SK-N-SH (cell line): ENCODE measurements around the gene MRPS18A. TPM values are rescaled to one million over a fixed set of nuclear protein-coding genes. Genes with fewer than 3 reads are reported as not detected.

Experiments used
- CTCF ChIA-PET: fragments of 300-600, 350-600 bp; formaldehyde crosslinking; extraction: SDS; loops from one replicate; lab custom pipeline; 2021; lab: Yijun Ruan, JAX
- POLR2A ChIA-PET: fragments of 350-600 bp; sonication (Branson Sonifier 250); formaldehyde crosslinking; extraction: SDS; loops from one replicate; lab custom pipeline; 2020; ENCODE audit warnings: antibody characterized with exemption, inconsistent platforms; lab: Yijun Ruan, JAX
- DNase-seq: peaks from one replicate; pipeline ENCODE4 v3.0.0; 2012
- H2AFZ ChIP-seq: fragments of 200-600 bp; sonication (generic); 2 replicates; pipeline ENCODE4 v1.8.1; 2016; ENCODE audit warnings: antibody characterized with exemption, mild to moderate bottlenecking, low read depth
- H3F3A ChIP-seq: fragments of 200-600 bp; sonication (generic); replicated peaks from 2 replicates; pipeline ENCODE3; 2016; ENCODE audit warnings: antibody characterized with exemption, mild to moderate bottlenecking; ENCODE audit not compliant: insufficient read depth
- H3K27ac ChIP-seq, 2 experiments: fragments of 200-500 bp in 1 of 2; fragments of 200-600 bp in 1 of 2; sonication (Bioruptor generic) in 1 of 2; sonication (generic), shearing (Covaris generic) in 1 of 2; 2 replicates each; pipeline versions ENCODE4 v1.5.1 to v1.6.1; 2014 to 2016; ENCODE audit warnings: low read depth in 2 of 2, inconsistent platforms in 1 of 2, low read length in 1 of 2, mild to moderate bottlenecking in 1 of 2, mixed read lengths in 1 of 2
- H3K27me3 ChIP-seq: fragments of 200-600 bp; sonication (generic), shearing (Covaris generic); 2 replicates; pipeline ENCODE4 v1.6.1; 2016; ENCODE audit warnings: mixed run types; ENCODE audit not compliant: insufficient read depth
- H3K36me3 ChIP-seq, 2 experiments: fragments of 200-500 bp in 1 of 2; fragments of 200-600 bp in 1 of 2; sonication (Bioruptor generic) in 1 of 2; sonication (generic) in 1 of 2; replicated peaks in 1 of 2; 2 replicates each; pipeline versions ENCODE3 to v1.5.1; 2014 to 2016; ENCODE audit warnings: low read length in 1 of 2, mild to moderate bottlenecking in 1 of 2; ENCODE audit not compliant: insufficient read depth in 2 of 2, control insufficient read depth in 1 of 2
- H3K4me1 ChIP-seq, 2 experiments: fragments of 200-500 bp in 1 of 2; fragments of 200-600 bp in 1 of 2; sonication (Bioruptor generic) in 1 of 2; sonication (generic), shearing (Covaris generic) in 1 of 2; 2 replicates each; pipeline versions ENCODE4 v1.5.1 to v1.6.1; 2014 to 2016; ENCODE audit warnings: low read depth in 1 of 2, low read length in 1 of 2, mixed run types in 1 of 2; ENCODE audit not compliant: insufficient read depth in 2 of 2, control insufficient read depth in 1 of 2
- H3K4me2 ChIP-seq: fragments of 200-600 bp; sonication (generic), shearing (Covaris generic); 2 replicates; pipeline ENCODE4 v1.6.1; 2017; ENCODE audit warnings: mixed run types
- H3K4me3 ChIP-seq, 2 experiments: fragments of 200-500 bp in 1 of 2; fragments of 200-600 bp in 1 of 2; sonication (Bioruptor generic) in 1 of 2; sonication (generic), shearing (Covaris generic) in 1 of 2; 2 replicates each; pipeline versions ENCODE4 v1.5.1 to v1.8.1; 2014 to 2016; ENCODE audit warnings: low read depth in 2 of 2, inconsistent platforms in 1 of 2, low read length in 1 of 2, mild to moderate bottlenecking in 1 of 2, mixed read lengths in 1 of 2, moderate library complexity in 1 of 2
- H3K79me2 ChIP-seq: fragments of 200-600 bp; sonication (generic); 2 replicates; pipeline ENCODE4 v1.8.1; 2017; ENCODE audit warnings: mild to moderate bottlenecking; ENCODE audit not compliant: insufficient read depth
- H3K9ac ChIP-seq: fragments of 200-600 bp; sonication (generic); 2 replicates; pipeline ENCODE4 v1.6.1; 2017; ENCODE audit warnings: mixed run types
- H3K9me2 ChIP-seq: fragments of 200-600 bp; sonication (generic); 2 replicates; pipeline ENCODE4 v1.6.1; 2017; ENCODE audit warnings: mixed run types
- H3K9me3 ChIP-seq: fragments of 200-600 bp; sonication (generic); 2 replicates; pipeline ENCODE4 v1.6.1; 2017; ENCODE audit warnings: mixed run types, mild to moderate bottlenecking, moderate library complexity
- H4K20me1 ChIP-seq: fragments of 200-600 bp; sonication (generic); 2 replicates; pipeline ENCODE4 v1.6.1; 2017; ENCODE audit warnings: mild to moderate bottlenecking, mixed run types; ENCODE audit not compliant: insufficient read depth
- CTCF ChIP-seq: fragments of 200-600 bp; sonication (generic); IDR thresholded peaks from 2 replicates; pipeline ENCODE4 v1.6.1; 2017; ENCODE audit warnings: antibody characterized with exemption, mild to moderate bottlenecking, moderate library complexity
- EP300 ChIP-seq, 2 experiments: IDR thresholded peaks; 2 replicates each; pipeline versions ENCODE4 v1.4.0 to v1.6.1; 2012; ENCODE audit warnings: borderline replicate concordance in 1 of 2, low read depth in 1 of 2, low read length in 1 of 2
- GABPA ChIP-seq: IDR thresholded peaks from 2 replicates; pipeline ENCODE4 v1.4.0; 2012; ENCODE audit warnings: low read depth, mild to moderate bottlenecking
- IRF3 ChIP-seq: fragments of 150-350 bp; IDR thresholded peaks from 2 replicates; pipeline ENCODE4 v1.6.1; 2016; ENCODE audit warnings: mild to moderate bottlenecking, low read depth, low read length
- MEF2A ChIP-seq: IDR thresholded peaks from 2 replicates; pipeline ENCODE4 v1.4.0; 2012; ENCODE audit warnings: low read depth, borderline replicate concordance
- MXI1 ChIP-seq: IDR thresholded peaks from 2 replicates; pipeline ENCODE4 v1.6.1; 2012; ENCODE audit warnings: mild to moderate bottlenecking, low read depth, low read length, improper control_type of control experiment
- NFIC ChIP-seq: IDR thresholded peaks from 2 replicates; pipeline ENCODE4 v1.4.0; 2012; ENCODE audit warnings: borderline replicate concordance
- POLR2AphosphoS5 ChIP-seq: IDR thresholded peaks from 2 replicates; pipeline ENCODE4 v1.6.1; 2012; ENCODE audit warnings: low read depth, low read length
- RAD21 ChIP-seq: IDR thresholded peaks from 2 replicates; pipeline ENCODE4 v1.6.1; 2012; ENCODE audit warnings: mild to moderate bottlenecking, low read length
- RCOR1 ChIP-seq: fragments of 150-350 bp; IDR thresholded peaks from 2 replicates; pipeline ENCODE4 v1.6.1; 2017; ENCODE audit warnings: antibody characterized with exemption, low read length
- REST ChIP-seq: IDR thresholded peaks from 2 replicates; pipeline ENCODE4 v1.6.1; 2012; ENCODE audit warnings: mild to moderate bottlenecking, low read depth, low read length, moderate library complexity
- TCF12 ChIP-seq: IDR thresholded peaks from 2 replicates; pipeline ENCODE4 v1.4.0; 2012
- TEAD4 ChIP-seq: IDR thresholded peaks from 2 replicates; pipeline ENCODE4 v1.4.0; 2012; ENCODE audit warnings: mild to moderate bottlenecking, borderline replicate concordance; ENCODE audit not compliant: insufficient read depth
- USF2 ChIP-seq: fragments of 150-350 bp; IDR thresholded peaks from 2 replicates; pipeline ENCODE4 v1.6.1; 2017; ENCODE audit warnings: antibody characterized with exemption, low read length, low read depth, borderline replicate concordance
- YY1 ChIP-seq: IDR thresholded peaks from 2 replicates; pipeline ENCODE4 v1.4.0; 2012; ENCODE audit warnings: low read depth, mild to moderate bottlenecking
- ZBTB33 ChIP-seq: IDR thresholded peaks from 2 replicates; pipeline ENCODE4 v1.4.0; 2012; ENCODE audit warnings: low read depth, borderline replicate concordance
- WGBS: methylation state at CpG from one replicate; pipeline ENCODE4 v1.1.6; 2017; ENCODE audit warnings: low lambda C conversion rate; 5-methylcytosine and 5-hydroxymethylcytosine counted together
- polyA plus RNA-seq, 3 experiments: library from polyadenylated mRNA; depleted of rRNA; stranded (reverse); fragments of >200 nt; gene quantifications; 2 replicates each; pipeline ENCODE4 v1.2.3, GENCODE V29; 2012

MRPS18A gene
- polyA plus RNA-seq, 1 of the 3 experiments (the other 2 are of a cell fraction): 57.0 TPM

- CTCF ChIA-PET: interaction anchor here (1.0 to 2.2 kb wide), 2 partner anchors 13 to 16 kb away, joined by 3 to 11 read pairs; no protein-coding TSS in a partner anchor
- no peak for TF ChIP-seq TCF12
- TF ChIP-seq CTCF: no peak
- no peak for TF ChIP-seq REST
- no peak for TF ChIP-seq TEAD4
- no peak for TF ChIP-seq NFIC
- TF ChIP-seq, all 33 proteins: peak for 0
- POLR2A ChIA-PET: no interaction called here
- H3K4me3 ChIP-seq: no peak overlapping the region
- no peak overlapping the region for H2AFZ ChIP-seq
- WGBS: 96% methylated on average over 7 of the region's 12 CpGs
- H3K36me3 ChIP-seq: peaks cover 63 to 64% of the 10 kb centered on the region in 2 experiments
- H3K4me1 ChIP-seq: peaks cover 5 to 17% of the 10 kb centered on the region in 2 experiments
- no peak overlapping the region; a peak in 1 of 4 replicates for H3K27ac ChIP-seq
- H3K79me2 ChIP-seq: peaks cover 40% of the 10 kb centered on the region
- H4K20me1 ChIP-seq: no peaks in the 10 kb centered on the region
- H3K9me3 ChIP-seq: no peaks in the 10 kb centered on the region
- peaks cover 20% of the 10 kb centered on the region for H3F3A ChIP-seq
- no peaks in the 10 kb centered on the region for H3K9me2 ChIP-seq
- no peaks in the 10 kb centered on the region for H3K27me3 ChIP-seq
- H3K9ac ChIP-seq: no peak overlapping the region
- no peak for DNase-seq
- no peak overlapping the region for H3K4me2 ChIP-seq
These were observed 63.5 kb downstream of the MRPS18A start for GRCh38 chr6:43623880-43624785.

DNA sequence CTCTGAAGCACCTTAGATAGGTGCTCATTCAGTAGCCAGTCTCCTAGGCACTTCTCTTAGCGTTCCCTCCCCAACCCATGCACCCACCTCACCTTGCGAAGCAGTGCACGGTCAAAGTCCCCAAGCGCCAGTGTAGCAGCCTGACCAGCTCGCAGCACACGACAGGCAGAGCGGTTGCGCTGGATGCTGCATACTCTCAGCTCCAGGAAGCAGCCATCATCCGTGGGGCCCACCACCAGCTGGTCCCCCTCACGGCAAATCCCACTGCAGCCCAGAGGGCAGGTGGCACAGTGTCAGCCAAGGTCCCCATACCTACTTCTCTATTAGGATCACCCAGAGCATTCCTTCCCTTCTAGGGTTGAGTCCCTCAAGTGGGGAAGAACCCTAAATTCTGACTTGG, 65.0 kb downstream of the MRPS18A start:
- 92% methylated on average over 5 of the region's 10 CpGs for WGBS
- CTCF ChIA-PET: interaction anchor here (1.0 to 6.4 kb wide), 2 partner anchors 14 to 147 kb away, joined by 4 to 39 read pairs; partner anchors contain the start of gene VEGFA
- POLR2A ChIA-PET: no interaction called here
- Histone ChIP-seq H3K4me1 (peaks cover 1 to 12% of the 10 kb centered on the region in 2 experiments), H3K9me2 (no peaks in the 10 kb centered on the region), H3K4me2 (no peak overlapping the region), H3K4me3 (no peak overlapping the region), H3K27me3 (no peaks in the 10 kb centered on the region), H4K20me1 (no peaks in the 10 kb centered on the region), H3K9me3 (no peaks in the 10 kb centered on the region), H3F3A (peaks cover 35% of the 10 kb centered on the region), H3K79me2 (peaks cover 26% of the 10 kb centered on the region), H3K27ac (no peak overlapping the region), H2AFZ (no peak overlapping the region), H3K9ac (no peak overlapping the region), H3K36me3 (peaks cover 64 to 71% of the 10 kb centered on the region in 2 experiments)
- no peak for DNase-seq
- TF ChIP-seq ZBTB33 (no peak), MEF2A (no peak), EP300 (IDR thresholded peaks at IDR 0.05; ENCODE audit: borderline replicate concordance in 1 of 2, low read depth in 1 of 2, low read length in 1 of 2) (no peak), USF2 (no peak), GABPA (no peak), IRF3 (no peak), POLR2AphosphoS5 (no peak), MXI1 (no peak), RAD21 (no peak), RCOR1 (no peak), YY1 (no peak)
